HG03175 (cell line): Measurements from ENCODE around the gene HTRA3.

Experiments
- ATAC-seq: cut with Tn5 transposase; IDR thresholded peaks from one replicate; pipeline ENCODE4 v1.9.1; 2021; ENCODE audit warnings: mild to moderate bottlenecking, moderate library complexity; ENCODE audit not compliant: unreplicated experiment

Gene HTRA3

DNA sequence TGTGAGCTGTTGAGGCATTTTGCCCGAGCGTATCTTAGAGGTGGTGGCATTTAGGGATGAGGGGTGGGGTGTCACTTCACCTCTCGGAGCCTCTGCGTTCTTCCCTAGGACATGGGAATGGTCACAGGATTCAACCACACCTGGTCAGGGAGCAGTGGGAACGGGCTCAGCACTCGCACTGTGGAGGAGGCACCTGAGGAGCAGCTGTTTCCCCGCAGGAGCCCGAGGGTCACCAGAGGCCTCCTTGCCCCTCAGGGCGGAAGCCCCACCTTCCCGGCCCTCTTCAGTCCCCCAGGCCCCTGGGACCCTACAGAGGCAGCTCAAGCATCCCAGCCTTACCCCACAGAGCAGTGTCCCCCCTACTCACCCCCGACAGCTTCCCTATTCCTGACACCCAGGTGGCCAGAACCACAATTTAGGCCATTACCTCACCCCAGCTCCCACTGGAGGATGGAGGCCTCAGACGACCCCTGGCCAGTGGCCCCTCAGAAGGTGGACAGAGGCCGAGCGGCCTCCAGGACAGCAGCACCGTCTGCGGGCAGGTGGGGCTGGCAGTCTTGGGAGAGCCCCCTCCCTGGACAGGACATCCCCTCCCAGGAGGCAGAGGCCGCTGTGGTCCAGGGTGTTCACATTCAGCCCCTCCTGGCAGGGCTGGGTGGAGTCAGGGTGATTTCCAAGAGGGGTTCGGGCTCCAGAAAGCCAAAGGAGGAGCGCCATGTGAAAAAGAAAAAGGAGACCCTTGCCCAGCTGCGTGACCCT, 4.2 kb upstream of the HTRA3 start:
- no peak for ATAC-seq

DNA sequence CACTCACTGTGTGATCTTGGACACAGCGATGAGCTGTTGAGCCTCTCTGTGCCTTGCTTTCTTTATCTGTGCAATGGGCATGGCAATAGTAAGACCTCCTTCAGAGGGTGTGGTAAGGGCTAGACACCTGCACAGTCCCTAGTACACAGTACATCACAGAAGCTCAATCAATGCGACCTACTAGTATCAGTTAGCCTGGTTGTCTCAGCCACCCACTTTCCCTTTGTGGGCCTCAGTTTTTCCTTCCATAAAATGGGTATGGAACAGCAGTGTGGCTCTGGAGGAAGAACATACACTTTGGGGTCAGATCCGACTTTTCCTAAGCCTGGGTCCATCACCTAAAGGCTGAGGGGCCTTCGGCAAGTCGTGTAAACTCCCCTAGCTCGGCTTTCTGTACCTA, 3.5 kb upstream of the HTRA3 start:
- ATAC-seq: no peak

DNA sequence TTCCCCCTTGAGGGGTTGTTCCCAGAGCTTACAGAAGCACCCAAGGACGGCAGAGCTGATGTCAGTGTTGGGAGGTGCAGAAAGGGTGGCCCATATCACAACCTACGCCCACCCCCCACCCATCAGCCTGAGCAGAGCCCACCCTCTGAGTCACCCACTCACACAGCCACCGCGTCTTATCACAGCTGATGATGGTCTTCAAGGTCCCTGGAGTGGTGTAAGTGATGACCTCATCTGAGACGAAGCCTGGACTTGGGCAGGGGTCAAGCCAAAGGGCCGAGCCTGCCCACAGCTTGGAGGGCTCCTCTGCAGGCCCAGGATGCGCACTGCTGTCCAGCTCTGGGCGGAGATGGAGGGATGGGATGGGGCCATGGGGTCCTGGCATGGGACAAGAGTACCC, 3.0 kb upstream of the HTRA3 start:
- ATAC-seq: no peak

DNA sequence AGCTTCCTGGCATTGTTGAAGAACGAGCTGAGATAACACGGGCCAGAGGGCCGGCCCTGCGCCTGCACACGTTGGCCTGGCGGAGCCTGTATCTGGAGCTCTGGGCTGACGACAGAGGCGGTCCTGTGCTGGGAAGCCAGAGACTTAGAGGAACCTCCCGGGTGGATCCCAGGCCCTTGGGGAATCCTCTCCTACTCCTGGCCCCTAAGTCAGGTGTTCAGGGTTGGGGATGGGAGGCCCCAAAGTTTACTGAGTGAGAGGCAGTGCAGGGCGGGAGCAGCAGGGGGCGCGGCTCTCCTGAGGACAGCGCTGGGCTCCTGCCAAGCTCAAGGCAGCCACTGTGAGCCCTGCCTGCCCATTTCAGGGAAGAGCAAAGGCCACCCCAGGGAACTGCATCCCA, 2.5 kb upstream of the HTRA3 start:
- ATAC-seq: no peak

DNA sequence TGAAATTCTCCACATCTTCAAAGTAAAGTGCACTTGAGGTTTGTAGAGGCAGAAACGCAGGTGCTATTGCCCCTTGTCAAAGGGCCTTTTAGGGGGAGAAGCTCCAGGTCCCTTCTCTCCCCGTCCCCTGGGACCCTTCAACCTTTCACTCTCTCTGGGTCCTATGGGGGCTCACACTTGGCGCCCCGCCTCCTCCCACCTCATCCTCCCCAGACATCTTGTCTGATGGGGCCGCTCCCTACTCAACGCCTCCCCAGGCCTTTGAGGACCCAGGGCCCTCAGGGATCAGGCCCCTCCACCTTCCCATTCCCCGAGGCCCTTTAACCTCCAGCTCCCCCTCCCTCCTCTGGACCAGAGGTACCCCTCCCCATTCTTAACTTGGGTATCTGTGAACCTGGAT, 1.3 kb upstream of the HTRA3 start:
- ATAC-seq: no peak

DNA sequence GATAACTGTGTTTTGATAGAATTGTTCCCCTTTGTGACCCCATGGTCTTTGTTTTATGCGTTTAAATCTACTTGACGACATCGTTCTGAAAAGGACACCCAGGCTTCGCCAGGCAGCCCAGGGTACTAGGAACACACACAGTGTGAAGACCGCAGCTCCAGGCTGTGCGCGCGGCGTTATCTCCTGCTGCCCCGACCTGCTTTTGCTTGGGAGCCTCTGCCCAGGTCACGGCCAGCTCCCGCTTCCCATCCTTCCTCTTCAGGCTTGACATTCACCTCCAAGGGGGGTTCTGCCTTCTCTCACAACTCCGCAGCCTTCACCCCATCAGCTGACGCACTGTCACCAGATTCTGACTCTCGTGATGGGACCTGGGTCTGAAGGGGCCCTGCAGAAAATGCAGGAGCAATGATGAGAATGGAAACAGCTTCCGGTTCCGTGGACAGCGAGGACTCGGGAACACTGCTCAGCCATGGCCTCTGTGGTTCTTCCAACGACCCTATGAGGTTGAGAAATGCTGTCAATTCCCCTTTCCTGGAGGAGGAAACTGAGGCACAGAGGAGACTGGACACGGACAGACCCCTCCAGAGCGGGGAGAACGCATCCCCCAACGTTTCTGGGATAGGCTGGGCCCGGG, 536 bp upstream of the HTRA3 start:
- no peak for ATAC-seq

DNA sequence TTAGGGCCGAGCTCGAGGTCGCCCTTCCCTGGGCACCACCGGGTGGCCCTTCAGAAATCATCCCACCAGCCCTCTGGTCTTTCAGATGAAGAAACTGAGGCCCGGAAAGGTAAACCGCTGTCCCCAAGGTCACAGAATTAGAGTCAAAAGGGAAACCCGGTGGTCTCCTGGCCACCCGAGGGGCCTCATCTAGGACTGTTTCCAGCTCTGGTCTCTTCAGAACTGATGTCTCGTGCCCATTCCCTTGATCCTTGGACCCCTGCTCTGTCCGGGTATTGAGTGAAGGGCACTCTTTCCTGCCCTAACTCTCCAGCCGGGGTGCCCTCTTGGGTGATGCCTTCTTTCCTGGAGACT, 841 bp downstream of the HTRA3 start:
- no peak for ATAC-seq

DNA sequence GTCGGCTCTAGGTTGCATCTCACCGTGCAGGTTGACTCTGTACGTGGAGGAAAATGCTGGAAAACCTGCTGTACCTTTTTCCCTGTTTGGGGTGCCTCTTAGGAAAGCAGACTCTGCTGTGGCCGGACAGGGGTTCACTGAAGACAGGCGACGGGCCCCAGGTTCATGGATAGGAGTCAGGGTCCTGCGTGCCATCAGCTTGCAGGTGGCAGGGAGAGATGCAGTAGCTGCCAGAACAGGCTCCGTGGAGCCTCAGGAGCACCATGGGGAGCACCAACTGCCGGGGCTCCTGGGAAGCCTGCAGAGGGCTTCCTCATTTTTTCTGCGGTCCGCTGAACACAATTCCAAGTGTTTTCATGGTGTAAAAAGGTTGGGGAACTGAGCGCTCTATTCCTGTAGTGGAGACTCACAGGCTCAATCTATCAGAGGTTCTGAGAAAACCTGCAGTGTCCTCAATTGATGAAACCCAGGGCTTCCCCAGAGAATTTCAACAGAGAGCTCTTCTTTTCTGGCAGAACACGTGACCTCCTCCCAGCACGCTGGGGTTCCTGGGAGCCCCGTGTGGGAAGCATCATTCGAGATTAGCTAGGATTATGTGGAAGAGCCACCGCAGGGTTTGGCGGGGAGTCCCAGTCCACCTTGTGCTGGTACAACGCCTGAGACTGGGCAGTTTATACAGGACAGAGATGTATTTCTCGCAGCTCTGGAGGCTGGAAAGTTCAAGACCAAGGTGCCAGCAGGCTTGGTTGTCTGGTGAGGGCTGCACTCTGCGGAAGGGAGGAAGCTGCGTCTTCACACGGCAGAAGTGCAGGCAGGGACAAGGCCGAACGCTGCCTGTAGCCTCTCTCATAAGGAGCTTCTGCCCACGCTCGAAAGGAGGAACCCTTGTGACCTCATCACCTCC, 1.6 kb downstream of the HTRA3 start:
- no peak for ATAC-seq

DNA sequence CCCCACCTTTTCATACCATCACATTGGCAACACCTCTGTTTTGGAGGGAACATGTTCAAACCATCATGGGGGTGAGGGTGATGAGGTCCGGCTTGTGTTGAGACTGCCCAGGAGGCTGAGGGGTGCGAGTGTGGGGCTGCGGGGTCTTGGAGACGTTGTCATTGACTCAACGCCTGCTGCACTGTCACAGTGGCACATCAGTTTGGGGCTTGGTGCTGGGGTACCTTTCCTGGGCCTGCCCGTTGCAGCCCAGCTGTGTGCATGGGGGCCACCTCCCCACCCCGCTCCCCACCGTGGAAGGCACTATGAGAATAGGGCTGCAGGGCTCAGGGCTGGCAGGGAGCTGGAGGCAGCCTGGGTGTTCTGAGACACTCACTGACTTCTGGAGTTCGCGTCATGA, 2.3 kb downstream of the HTRA3 start:
- no peak for ATAC-seq

DNA sequence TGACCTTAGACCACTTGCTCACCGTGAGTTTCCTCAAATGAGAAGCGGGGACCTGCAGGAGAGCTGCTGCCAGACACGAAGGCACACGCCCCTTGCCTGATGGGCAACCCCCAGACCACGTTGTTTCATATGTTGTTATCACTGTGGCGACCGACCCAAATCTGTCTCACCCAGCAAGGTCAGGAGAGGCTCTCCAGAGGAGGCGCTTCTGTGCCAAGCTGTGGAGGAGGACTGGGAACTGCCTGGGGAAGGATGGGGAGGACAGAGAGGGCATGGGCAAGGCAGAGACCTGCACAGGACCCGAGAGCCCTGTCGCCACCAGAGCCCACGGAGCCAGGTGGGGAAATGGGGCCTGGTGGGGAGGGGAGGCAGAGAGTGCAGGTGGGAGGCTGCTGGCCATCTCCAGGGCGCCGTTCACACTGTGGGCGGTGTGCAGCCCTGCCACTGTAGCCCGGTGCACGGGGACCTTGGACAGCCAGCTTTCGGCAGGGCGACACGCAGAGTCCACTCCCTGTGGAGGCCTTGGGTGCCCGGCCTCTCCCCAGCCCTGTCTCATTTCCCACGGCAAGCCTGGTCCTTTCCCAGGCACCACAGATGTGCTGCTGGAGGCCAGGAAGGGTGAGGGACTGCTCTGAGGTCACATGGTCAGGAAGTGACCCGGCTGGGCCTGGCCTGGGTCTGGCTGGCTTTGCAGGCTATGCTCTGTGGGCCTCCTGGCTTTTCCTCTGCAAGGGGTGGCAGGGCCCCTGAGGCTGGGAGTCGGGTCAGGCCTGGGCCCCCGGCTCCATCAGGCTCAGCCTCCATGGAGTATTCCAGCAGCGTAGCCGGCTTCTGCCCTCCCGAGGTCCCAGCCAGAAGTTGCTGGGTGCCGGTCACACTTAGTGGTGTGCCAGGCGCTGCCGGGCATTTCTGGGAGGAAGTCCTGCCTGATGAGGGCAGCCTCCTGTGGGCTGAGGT, 3.2 kb downstream of the HTRA3 start:
- no peak for ATAC-seq

DNA sequence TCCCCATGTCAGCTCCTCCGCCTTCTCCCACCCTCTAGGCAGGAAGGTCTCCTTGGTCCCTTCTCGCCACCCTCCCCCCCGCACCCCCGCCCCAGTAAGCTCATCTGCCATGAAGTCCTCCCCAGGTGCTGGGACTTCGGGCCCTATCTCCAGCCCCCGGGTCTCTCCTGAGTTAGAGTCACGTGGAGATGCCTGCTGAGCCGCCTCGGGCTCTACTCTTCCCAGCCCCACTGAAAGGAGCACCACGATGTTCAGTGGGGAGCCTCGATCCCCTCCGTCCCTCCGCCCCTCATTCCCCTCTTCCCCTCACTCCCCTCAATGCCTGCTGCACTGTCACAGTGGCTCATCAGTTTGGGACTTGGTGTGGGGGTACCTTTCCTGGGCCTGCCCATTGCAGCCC, 3.9 kb downstream of the HTRA3 start:
- no peak for ATAC-seq

DNA sequence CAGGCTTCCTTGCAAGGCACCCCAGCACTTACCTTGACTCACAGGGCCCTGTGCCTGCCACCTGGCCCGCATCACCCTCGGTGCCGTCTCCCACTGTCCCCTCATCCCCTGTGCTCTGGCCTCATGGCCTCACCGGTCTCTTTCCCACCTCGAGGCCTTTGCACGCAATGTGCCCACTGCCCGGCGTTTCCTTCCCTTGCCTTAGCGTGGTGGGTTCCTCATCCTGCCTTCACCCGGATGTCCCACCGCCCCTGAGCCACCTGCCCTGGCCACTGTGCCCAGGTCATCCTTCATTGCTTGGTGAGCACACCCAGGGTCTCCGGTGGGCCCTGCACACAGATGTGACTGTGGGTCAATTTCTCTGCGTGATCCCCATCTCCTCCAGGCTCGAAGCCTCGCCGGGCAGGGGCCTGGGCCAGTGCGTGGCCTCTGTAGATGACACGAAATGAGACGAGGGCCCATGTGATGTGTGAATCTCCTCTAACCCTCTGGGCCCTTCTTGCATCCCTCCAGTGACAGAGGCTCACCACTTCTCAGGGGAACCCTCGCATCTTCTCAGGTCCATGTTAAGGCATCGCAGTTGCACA, 4.6 kb downstream of the HTRA3 start:
- ATAC-seq: no peak

DNA sequence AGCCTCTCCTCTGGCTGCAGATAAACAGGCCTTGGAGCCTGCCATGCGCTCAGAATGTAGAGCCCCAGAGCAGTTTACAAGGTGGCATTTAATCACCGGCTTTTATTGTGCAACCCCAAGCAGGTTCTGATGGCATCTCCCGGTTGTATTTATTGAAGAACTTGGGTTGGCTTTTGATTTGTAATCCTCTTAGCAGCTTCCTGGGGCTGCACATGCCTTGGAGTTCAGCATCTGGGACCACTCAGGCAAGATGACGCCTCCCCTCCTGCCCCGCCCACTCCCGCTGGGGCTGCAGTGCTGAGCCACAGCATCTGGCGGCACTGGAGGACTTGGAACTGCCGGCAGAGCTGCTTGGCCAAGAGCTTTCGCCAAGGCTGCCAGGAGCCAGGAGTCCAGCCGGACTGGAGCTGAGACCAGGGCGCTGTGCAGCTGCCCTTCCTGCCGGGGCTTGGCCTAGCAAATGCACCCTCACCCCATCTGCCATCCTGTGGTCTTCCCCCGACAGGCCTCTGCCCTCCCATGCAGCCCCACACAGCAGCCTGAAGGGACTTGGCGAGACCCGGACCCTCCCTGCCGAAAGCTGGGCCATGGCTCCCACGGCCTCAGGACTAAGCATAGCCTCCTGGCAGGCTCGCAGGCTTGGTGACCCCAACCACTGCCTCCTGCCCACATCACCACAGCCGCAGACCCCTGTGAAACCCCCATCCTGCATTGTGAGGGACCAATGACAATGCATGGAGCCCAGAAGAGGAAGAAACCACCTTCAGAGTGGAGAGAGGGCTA, 5.4 kb downstream of the HTRA3 start:
- ATAC-seq: no peak

DNA sequence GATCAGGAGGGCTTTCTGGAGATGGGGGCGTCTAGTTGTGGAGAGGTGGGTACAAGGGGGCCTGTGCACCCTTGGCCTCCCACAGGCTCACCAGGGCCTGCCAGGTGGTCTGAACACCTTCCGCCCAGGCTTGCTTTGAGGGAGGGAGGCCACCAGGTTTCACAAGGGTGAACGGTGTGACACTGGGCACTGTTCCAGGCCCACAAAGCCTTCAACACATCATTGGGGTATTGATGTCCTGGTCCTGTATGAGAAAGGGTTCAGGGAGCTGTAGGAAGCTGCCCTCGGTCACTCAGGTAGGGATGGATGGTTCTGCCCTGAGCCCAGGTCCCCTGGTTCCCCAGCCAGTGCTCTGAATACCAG, 6.0 kb downstream of the HTRA3 start:
- ATAC-seq: no peak

DNA sequence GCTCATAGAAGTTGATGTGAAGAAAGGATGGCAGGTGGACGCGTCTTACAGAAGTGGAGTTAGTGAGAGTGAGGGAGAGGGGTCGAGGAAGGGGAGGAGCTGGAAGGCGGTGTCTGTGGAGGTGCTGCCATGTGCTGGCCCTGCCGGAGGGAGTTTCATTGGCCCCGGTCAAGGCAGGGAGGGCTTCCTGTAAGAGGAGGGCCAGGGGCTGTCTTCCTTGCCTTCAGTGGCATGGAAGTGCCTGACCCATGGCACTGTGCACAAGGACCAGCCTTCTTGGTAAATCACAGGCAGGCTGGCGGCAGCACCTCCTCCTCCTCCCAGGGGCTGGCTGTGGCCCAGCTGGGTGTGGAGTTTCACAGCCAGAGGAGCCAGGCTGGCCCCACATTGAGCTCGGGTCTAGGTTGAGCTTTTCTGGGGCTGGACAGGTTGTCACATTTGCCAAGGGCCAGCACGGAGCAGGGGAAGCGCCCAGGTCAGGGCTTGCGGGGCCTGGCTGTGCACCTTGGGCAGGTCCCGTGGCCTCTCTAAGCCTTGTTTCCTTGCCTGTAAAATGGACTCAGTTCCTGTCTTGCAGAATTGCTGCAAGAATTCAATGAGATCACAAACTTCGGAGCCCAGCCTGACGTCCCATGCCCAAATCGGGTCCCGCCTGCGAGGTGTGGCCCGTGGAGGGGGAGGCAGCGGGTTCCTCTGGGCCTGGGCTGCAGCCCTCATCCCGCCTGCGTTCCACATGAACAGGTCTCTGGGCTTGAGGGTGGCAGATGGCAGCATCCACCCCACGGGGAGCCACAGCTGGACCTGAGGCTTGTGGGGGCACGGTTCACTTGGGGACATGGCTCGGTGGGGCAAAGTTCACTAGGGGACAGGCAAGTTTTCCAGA, 7.0 kb downstream of the HTRA3 start:
- ATAC-seq: no peak

DNA sequence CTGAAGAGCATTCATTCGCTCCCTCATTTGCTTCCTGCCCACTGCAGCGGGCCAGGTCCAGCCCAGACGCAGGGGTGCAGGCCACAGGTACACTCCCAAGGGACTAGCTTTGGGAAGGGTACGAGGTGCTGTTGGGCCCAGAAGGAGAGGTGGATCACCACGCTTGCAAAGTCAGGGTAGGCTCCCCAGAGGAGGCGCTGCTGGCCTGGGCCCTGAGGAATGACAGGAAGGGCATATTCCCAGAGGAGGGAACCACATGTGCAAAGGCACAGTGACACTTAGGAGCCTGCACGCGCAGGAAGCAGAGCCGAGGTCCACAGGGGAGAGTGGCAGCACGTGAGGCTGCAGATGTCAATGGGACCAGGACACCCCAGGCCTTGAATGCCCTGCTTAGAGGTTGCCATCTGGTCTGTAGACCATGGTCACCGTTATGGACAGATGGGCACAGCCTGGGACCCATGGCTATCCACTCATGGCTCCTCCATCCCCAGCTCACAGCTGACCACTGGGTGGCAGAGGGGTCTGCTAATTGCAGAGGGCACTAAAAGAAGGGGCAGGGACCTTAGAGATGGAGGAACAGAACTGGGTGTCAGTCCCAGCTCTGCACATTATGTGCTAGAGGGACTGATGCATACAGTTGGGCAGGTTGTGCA, 7.9 kb downstream of the HTRA3 start:
- ATAC-seq: no peak

DNA sequence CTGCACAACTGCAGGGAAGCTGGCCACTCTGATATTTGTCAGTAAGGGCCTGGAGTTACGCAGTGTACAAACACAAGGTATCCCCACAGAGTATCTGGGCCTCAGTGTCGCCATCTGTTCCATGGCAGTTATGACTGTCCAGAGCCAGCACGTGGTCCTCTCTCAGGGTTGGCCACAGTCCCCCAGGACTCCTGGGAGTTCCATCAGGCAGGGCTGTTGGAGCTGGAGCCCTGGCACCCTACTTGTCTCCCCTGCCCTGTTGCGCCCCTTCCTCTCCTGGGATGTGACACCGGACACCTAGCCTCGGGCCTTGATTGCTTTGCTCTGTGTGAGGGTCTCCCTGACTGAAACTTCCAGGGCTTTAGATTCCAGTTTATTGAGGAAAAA, 8.4 kb downstream of the HTRA3 start:
- ATAC-seq: no peak
